H1 (cell line): ENCODE results near the gene SLC12A5.
A peak's percentile ranks its signal among the peaks of the same experiment; 100 is the strongest.

Experiments
- BCL11A ChIP-seq, 2 experiments: IDR thresholded peaks; one replicate each; pipeline ENCODE4 v1.6.1; 2011; ENCODE audit warnings: low read depth in 2 of 2, low read length in 2 of 2, mild to moderate bottlenecking in 2 of 2
- BRCA1 ChIP-seq: IDR thresholded peaks from 2 replicates; pipeline ENCODE4 v1.6.1; 2012; ENCODE audit warnings: low read depth, low read length, improper control_type of control experiment
- CTCF ChIP-seq, 3 experiments: IDR thresholded peaks; 1 replicate in 2 of 3; 2 replicates in 1 of 3; pipeline versions ENCODE4 v1.5.1 to v1.6.1; 2011; ENCODE audit warnings: low read length in 3 of 3, mild to moderate bottlenecking in 3 of 3, inconsistent platforms in 2 of 3, low read depth in 1 of 3, moderate library complexity in 1 of 3; ENCODE audit not compliant: insufficient read depth in 1 of 3; ENCODE audit errors: control extremely low read depth in 1 of 3
- EZH2 ChIP-seq: fragments of 200-600 bp; sonication (generic); IDR thresholded peaks from 2 replicates; pipeline ENCODE4 v1.7.1; 2012; ENCODE audit warnings: low read depth, mild to moderate bottlenecking, moderate library complexity, low read length, inconsistent platforms; ENCODE audit not compliant: severe bottlenecking
- GTF2F1 ChIP-seq: IDR thresholded peaks from 2 replicates; pipeline ENCODE4 v1.6.1; 2012; ENCODE audit warnings: low read depth, low read length, improper control_type of control experiment, borderline replicate concordance
- POLR2A ChIP-seq, 2 experiments: IDR thresholded peaks; 1 replicate in 1 of 2; 2 replicates in 1 of 2; pipeline ENCODE4 v1.6.1; 2011; ENCODE audit warnings: low read depth in 2 of 2, low read length in 2 of 2, mild to moderate bottlenecking in 2 of 2; ENCODE audit errors: control extremely low read depth in 1 of 2
- POLR2AphosphoS5 ChIP-seq: IDR thresholded peaks from 2 replicates; pipeline ENCODE4 v1.6.1; 2011; ENCODE audit warnings: low read depth, low read length
- RFX5 ChIP-seq: IDR thresholded peaks from 2 replicates; pipeline ENCODE4 v1.6.1; 2011; ENCODE audit warnings: low read depth, low read length, improper control_type of control experiment, borderline replicate concordance
- SP2 ChIP-seq: IDR thresholded peaks from 2 replicates; pipeline ENCODE4 v1.6.1; 2012; ENCODE audit warnings: mild to moderate bottlenecking, low read length, inconsistent platforms
- SUZ12 ChIP-seq: fragments of 200-600 bp; sonication (generic); IDR thresholded peaks from 2 replicates; pipeline ENCODE4 v1.6.1; 2012; ENCODE audit warnings: mild to moderate bottlenecking, inconsistent platforms, low read length, moderate library complexity, mixed read lengths

- no peak for TF ChIP-seq EZH2
- TF ChIP-seq POLR2A (IDR thresholded peaks at IDR 0.05; ENCODE audit: control extremely low read depth in 1 of 2, low read depth in 2 of 2, low read length in 2 of 2), result no peak
- TF ChIP-seq SP2, result no peak
- TF ChIP-seq SUZ12, result no peak
- peak; percentile 75 to 78 (median 76) for TF ChIP-seq CTCF (IDR thresholded peaks at IDR 0.05; ENCODE audit: control extremely low read depth in 1 of 3, insufficient read depth in 1 of 3, low read depth in 1 of 3, low read length in 3 of 3)
- TF ChIP-seq GTF2F1, result no peak
- no peak for TF ChIP-seq RFX5
- TF ChIP-seq BRCA1, result no peak
- no peak for TF ChIP-seq BCL11A (IDR thresholded peaks at IDR 0.05; ENCODE audit: low read depth in 2 of 2, low read length in 2 of 2)
- no peak; the same call in 1 of the 2 replicates for TF ChIP-seq POLR2AphosphoS5
These were observed 6.4 kb upstream of the SLC12A5 start for GRCh38 chr20:46022411-46023147.
